ENCODE results near the gene ATP5PB. TPM values are rescaled to one million over a fixed set of nuclear protein-coding genes. Genes with fewer than 3 reads are reported as not detected.

ATP5PB gene
- total and polyA plus RNA-seq, 8 donors = 56.3 to 138 (median 89.2) TPM

DNA sequence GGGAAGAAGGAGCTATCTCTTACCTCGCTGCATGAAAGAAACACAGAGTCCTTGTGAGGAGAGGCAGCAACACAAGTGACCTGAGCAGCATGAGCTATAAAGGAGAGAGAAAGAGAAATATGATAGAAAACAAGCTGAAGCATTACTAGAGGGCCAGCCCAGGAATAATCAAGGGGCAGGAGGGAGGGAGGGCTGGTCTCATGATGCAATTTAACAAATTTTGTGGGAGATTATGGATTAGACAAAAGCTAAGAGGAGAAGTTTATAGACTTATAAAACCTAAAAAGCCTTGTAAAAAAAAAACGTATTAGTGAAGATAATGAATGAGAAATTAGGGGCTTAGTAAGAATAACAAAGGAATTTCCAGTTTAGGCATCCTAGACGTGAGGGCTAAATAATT is 5.2 kb upstream of the ATP5PB start:
- Histone ChIP-seq H3K4me3 (no peak overlapping the region), H3K9me3 (no peaks in the 10 kb centered on the region), H3K27me3 (no peaks in the 10 kb centered on the region), H3K27ac (no peak overlapping the region), H3K36me3 (peaks cover 0 to 40% (median 22%) of the 10 kb centered on the region in 3 donors), H3K4me1 (peaks cover 7 to 16% (median 13%) of the 10 kb centered on the region in 3 donors)
- WGBS, 2 donors = 68 to 73% methylated on average over 3 of the region's 3 CpGs
- TF ChIP-seq CTCF (IDR thresholded peaks at IDR 0.05) = no peak
- FAIRE-seq (no peak), ATAC-seq (no peak), DNase-seq (no peak)
- intact Hi-C loops (cut with DNase I) = no loop called here

- peaks cover 0 to 25% (median 13%) of the 10 kb centered on the region in 3 donors for H3K36me3 ChIP-seq
- no peak for TF ChIP-seq CTCF (IDR thresholded peaks at IDR 0.05)
- no peaks in the 10 kb centered on the region for H3K9me3 ChIP-seq
- peak overlapping the region in 1 of 4 donors; percentile 5 for H3K27ac ChIP-seq
- FAIRE-seq (no peak), ATAC-seq (no peak), DNase-seq (no peak)
- WGBS, 2 donors = 42 to 44% methylated on average over 4 of the region's 4 CpGs
- no peak overlapping the region for H3K4me3 ChIP-seq
- H3K27me3 ChIP-seq = no peaks in the 10 kb centered on the region
- intact Hi-C loops (cut with DNase I) = no loop called here
- H3K4me1 ChIP-seq = peaks cover 16 to 31% (median 20%) of the 10 kb centered on the region in 3 donors
Observed at GRCh38 chr1:111446546-111446945, 2.7 kb upstream of the ATP5PB start.

- Histone ChIP-seq H3K9me3 (no peaks in the 10 kb centered on the region), H3K27me3 (no peaks in the 10 kb centered on the region), H3K4me3 (peak overlapping the region in 2 of 4 donors; percentile 72 to 74), H3K4me1 (peaks cover 18 to 38% (median 20%) of the 10 kb centered on the region in 3 donors), H3K36me3 (peaks cover 0 to 18% (median 10%) of the 10 kb centered on the region in 3 donors), H3K27ac (peak overlapping the region in 1 of 4 donors; percentile 5)
- TF ChIP-seq CTCF (IDR thresholded peaks at IDR 0.05) = no peak
- 34 to 35% methylated on average over 4 of the region's 4 CpGs for WGBS, 2 donors
- intact Hi-C loops (cut with DNase I) = no loop called here
- peak in 1 of 6 donors; percentile 8 for DNase-seq
- no peak for FAIRE-seq
- peak in 2 of 4 donors; percentile 2 to 15 for ATAC-seq
Observed at GRCh38 chr1:111446967-111447892, 2.0 kb upstream of the ATP5PB start.

GRCh38 chr1:111448482-111448917 is 764 bp upstream of the ATP5PB start:
- intact Hi-C loops (cut with DNase I) = no loop called here

More at GRCh38 chr1:111448482-111448917, 764 bp upstream of the ATP5PB start:
- DNase-seq (peak in 2 of 6 donors; percentile 10 to 18), ATAC-seq (peak; percentile 13 to 42 (median 20)), FAIRE-seq (no peak)
- TF ChIP-seq CTCF (IDR thresholded peaks at IDR 0.05) = no peak
- 0 to 1% methylated on average over 23 to 25 of the region's 25 CpGs for WGBS, 2 donors
- H3K9me3 ChIP-seq = no peaks in the 10 kb centered on the region
- peak overlapping the region in 3 of 4 donors; percentile 31 to 68 (median 33) for H3K27ac ChIP-seq
- H3K4me3 ChIP-seq = peak overlapping the region; percentile 72 to 84 (median 77)
- H3K27me3 ChIP-seq = no peaks in the 10 kb centered on the region
- H3K4me1 ChIP-seq = peaks cover 18 to 41% (median 20%) of the 10 kb centered on the region in 3 donors
- peaks cover 0 to 6% (median under 1%) of the 10 kb centered on the region in 3 donors for H3K36me3 ChIP-seq

All from pancreas (tissue), 10 donors.